ENCODE results near the gene OR4D6. TPM values are rescaled to one million over a fixed set of nuclear protein-coding genes. Genes with fewer than 3 reads are reported as not detected.

The OR4D6 gene
- total RNA-seq, 1 experiment from 2014 or later: not detected

- POLR2A ChIA-PET: no interaction called here
- ATAC-seq: no peak
Observed at GRCh38 chr11:59473015-59473414, 16.3 kb downstream of the OR4D6 start, which contains the start of gene OR4D10. TSS of gene OR4D10 (plus strand) at chr11:59473315. CDS start at chr11:59477430, 4,115 bp downstream.

More at GRCh38 chr11:59473015-59473414, 16.3 kb downstream of the OR4D6 start, which contains the start of gene OR4D10:
- TF ChIP-seq TCF7 (CRISPR knock-in tag; IDR thresholded peaks at IDR 0.05; ENCODE audit: low read depth) (no peak), ZMAT4 (CRISPR knock-in tag; IDR thresholded peaks at IDR 0.05) (no peak), NR1H2 (CRISPR knock-in tag; IDR thresholded peaks at IDR 0.05) (no peak), PRDM15 (CRISPR knock-in tag; IDR thresholded peaks at IDR 0.05) (no peak), ZNF281 (CRISPR knock-in tag; IDR thresholded peaks at IDR 0.05) (no peak), JAZF1 (CRISPR knock-in tag; IDR thresholded peaks at IDR 0.05) (no peak), FOXP1 (CRISPR knock-in tag; IDR thresholded peaks at IDR 0.05; ENCODE audit: borderline replicate concordance) (no peak), MYBL2 (CRISPR knock-in tag; IDR thresholded peaks at IDR 0.05) (no peak), ARID4B (CRISPR knock-in tag; IDR thresholded peaks at IDR 0.05; ENCODE audit: borderline replicate concordance) (no peak), E2F5 (CRISPR knock-in tag; IDR thresholded peaks at IDR 0.05) (no peak)
- Mint-ChIP-seq H3K4me3 (no peak within 1 kb of the TSS), H3K27ac (no peak within 1 kb of the TSS), H3K27me3 (ENCODE audit: low read depth) (no peaks in the 10 kb centered on the region; the same call in 1 of the 2 replicates), H3K9me3 (no peaks in the 10 kb centered on the region), H3K4me1 (no peaks in the 10 kb centered on the region), H3K36me3 (no peaks in the 10 kb centered on the region)
- no peak for DNase-seq (ENCODE audit: low spot score)
- CTCF ChIA-PET: no interaction called here
